ENCODE measurements around the gene SLC8A2. TPM values are rescaled to one million over a fixed set of nuclear protein-coding genes. Genes with fewer than 3 reads are reported as not detected.

The SLC8A2 gene
- total and polyA plus RNA-seq, 10 of the 15 experiments (the other 5 are each of a cell fraction or from before 2014, with no cell fraction given): not detected

- BruUV-seq (replicated peaks): no TSS peak
- Histone ChIP-seq H3K4me1 (ENCODE audit: control insufficient read depth, insufficient read depth, low read length) (no peaks in the 10 kb centered on the region), H3K36me3 (ENCODE audit: control insufficient read depth in 2 of 2, insufficient read depth in 2 of 2, low read length in 1 of 2) (no peaks in the 10 kb centered on the region), H3K4me2 (ENCODE audit: control insufficient read depth, insufficient read depth) (no peak overlapping the region), H4K20me1 (ENCODE audit: control insufficient read depth, insufficient read depth) (no peaks in the 10 kb centered on the region), H2AFZ (ENCODE audit: control insufficient read depth, low read depth, low read length) (no peak overlapping the region), H3K4me3 (no peak overlapping the region), H3K9ac (ENCODE audit: control insufficient read depth, insufficient read depth, low read length) (no peak overlapping the region), H3K79me2 (ENCODE audit: control insufficient read depth, insufficient read depth, low read length) (no peaks in the 10 kb centered on the region), H3K27me3 (replicated peaks in 1 of 2; ENCODE audit: control insufficient read depth in 2 of 2, insufficient read depth in 2 of 2, low read length in 1 of 2) (no peaks in the 10 kb centered on the region; a peak in 4 of 4 replicates), H3K27ac (ENCODE audit: control insufficient read depth, insufficient read depth) (no peak overlapping the region), H3K9me3 (replicated peaks; ENCODE audit: control insufficient read depth, insufficient read depth, low read length) (no peaks in the 10 kb centered on the region)
- ChIA-PET POLR2A (no interaction called here), RAD21 (ENCODE audit: unreplicated experiment) (no interaction called here), CTCF (no interaction called here), SMC1A (ENCODE audit: uncharacterized antibody, unreplicated experiment) (no interaction called here)
- intact Hi-C loops (cut with micrococcal nuclease; ENCODE audit: unreplicated experiment): no loop called here
- in situ Hi-C loops (cut with MboI): no loop called here
- no peak for ATAC-seq
- no peak for DNase-seq (ENCODE audit: low read depth, low spot score)
- TF ChIP-seq DPF2 (IDR thresholded peaks at IDR 0.05) (no peak), EP300 (IDR thresholded peaks at IDR 0.05; ENCODE audit: borderline replicate concordance in 1 of 2, control insufficient read depth in 1 of 2, low read depth in 2 of 2, low read length in 2 of 2) (no peak), SIN3A (IDR thresholded peaks at IDR 0.05; ENCODE audit: low read depth, low read length) (no peak), ELK1 (IDR thresholded peaks at IDR 0.05; ENCODE audit: low read depth, low read length) (no peak), YY1 (IDR thresholded peaks at IDR 0.05; ENCODE audit: low read depth, low read length) (no peak)
- WGBS (ENCODE audit: insufficient coverage, insufficient replicate concordance, low lambda C conversion rate, missing lambda C conversion rate): 1% methylated on average over 5 of the region's 5 CpGs
- no peak for FAIRE-seq
Observed at GRCh38 chr19:47461876-47462275, 9.8 kb downstream of the SLC8A2 start.

GRCh38 chr19:47459477-47459876, 12.2 kb downstream of the SLC8A2 start:
- no peak for DNase-seq (ENCODE audit: low read depth, low spot score)

More at GRCh38 chr19:47459477-47459876, 12.2 kb downstream of the SLC8A2 start:
- Histone ChIP-seq H3K9ac (ENCODE audit: control insufficient read depth, insufficient read depth, low read length) (no peak overlapping the region), H3K4me3 (no peak overlapping the region), H2AFZ (ENCODE audit: control insufficient read depth, low read depth, low read length) (no peak overlapping the region), H3K79me2 (ENCODE audit: control insufficient read depth, insufficient read depth, low read length) (no peaks in the 10 kb centered on the region), H3K4me2 (ENCODE audit: control insufficient read depth, insufficient read depth) (no peak overlapping the region), H3K36me3 (ENCODE audit: control insufficient read depth in 2 of 2, insufficient read depth in 2 of 2, low read length in 1 of 2) (no peaks in the 10 kb centered on the region), H3K27ac (ENCODE audit: control insufficient read depth, insufficient read depth) (no peak overlapping the region), H3K27me3 (replicated peaks in 1 of 2; ENCODE audit: control insufficient read depth in 2 of 2, insufficient read depth in 2 of 2, low read length in 1 of 2) (no peaks in the 10 kb centered on the region; a peak in 4 of 4 replicates), H3K4me1 (ENCODE audit: control insufficient read depth, insufficient read depth, low read length) (no peaks in the 10 kb centered on the region), H3K9me3 (replicated peaks; ENCODE audit: control insufficient read depth, insufficient read depth, low read length) (no peaks in the 10 kb centered on the region; the same call in 2 of the 3 replicates), H4K20me1 (ENCODE audit: control insufficient read depth, insufficient read depth) (no peaks in the 10 kb centered on the region)
- WGBS (ENCODE audit: insufficient coverage, insufficient replicate concordance, low lambda C conversion rate, missing lambda C conversion rate): 73% methylated on average over 14 of the region's 14 CpGs
- TF ChIP-seq BCL3 (IDR thresholded peaks at IDR 0.05; ENCODE audit: borderline replicate concordance, insufficient read depth, low read depth, low read length, poor library complexity, severe bottlenecking): peak; percentile 95
- TF ChIP-seq NR2F1 (conservative IDR thresholded peaks at IDR 0.05): no peak
- no peak for TF ChIP-seq FOXM1 (IDR thresholded peaks at IDR 0.05; ENCODE audit: low read depth, low read length)
- TF ChIP-seq SREBF2 (IDR thresholded peaks at IDR 0.05; ENCODE audit: low read length): no peak
- no peak for TF ChIP-seq KDM1A (IDR thresholded peaks at IDR 0.05; ENCODE audit: borderline replicate concordance)
- no peak for TF ChIP-seq TCF12 (IDR thresholded peaks at IDR 0.05; ENCODE audit: low read depth, low read length)
- no peak for TF ChIP-seq MYC (IDR thresholded peaks at IDR 0.05; ENCODE audit: insufficient read depth, insufficient read length, insufficient replicate concordance, low read length, severe bottlenecking)
- TF ChIP-seq PBX3 (IDR thresholded peaks at IDR 0.05; ENCODE audit: insufficient replicate concordance, low read depth, low read length): peak; percentile 44
- CTCF ChIA-PET: no interaction called here
- SMC1A ChIA-PET (ENCODE audit: uncharacterized antibody, unreplicated experiment): no interaction called here
- in situ Hi-C loops (cut with MboI) (no loop called here), intact Hi-C loops (cut with micrococcal nuclease; ENCODE audit: unreplicated experiment) (no loop called here)
- ATAC-seq (no peak), FAIRE-seq (no peak)
- POLR2A ChIA-PET: interaction anchor here (0.5 kb wide), 1 partner anchor 157 kb away, joined by 3 read pairs; no protein-coding TSS in a partner anchor
- RAD21 ChIA-PET (ENCODE audit: unreplicated experiment): interaction anchor here (0.6 kb wide), 1 partner anchor 24 kb away, joined by 3 read pairs; no protein-coding TSS in a partner anchor
- no TSS peak for BruUV-seq (replicated peaks)
